GM23248 (cell line): ENCODE measurements around the gene GABRB3.

ENCODE experiments used
- EZH2 ChIP-seq: fragments of 200-600 bp; sonication (generic); IDR thresholded peaks from 2 replicates; pipeline ENCODE4 v1.6.1; 2018; ENCODE audit warnings: antibody characterized with exemption, mild to moderate bottlenecking; ENCODE audit not compliant: insufficient read depth, poor library complexity, severe bottlenecking
- EZH2phosphoT487 ChIP-seq: fragments of 200-600 bp; sonication (generic); IDR thresholded peaks from 2 replicates; pipeline ENCODE4 v1.6.1; 2018; ENCODE audit warnings: antibody characterized with exemption, moderate library complexity, mild to moderate bottlenecking, low read depth; ENCODE audit not compliant: insufficient read depth

DNA sequence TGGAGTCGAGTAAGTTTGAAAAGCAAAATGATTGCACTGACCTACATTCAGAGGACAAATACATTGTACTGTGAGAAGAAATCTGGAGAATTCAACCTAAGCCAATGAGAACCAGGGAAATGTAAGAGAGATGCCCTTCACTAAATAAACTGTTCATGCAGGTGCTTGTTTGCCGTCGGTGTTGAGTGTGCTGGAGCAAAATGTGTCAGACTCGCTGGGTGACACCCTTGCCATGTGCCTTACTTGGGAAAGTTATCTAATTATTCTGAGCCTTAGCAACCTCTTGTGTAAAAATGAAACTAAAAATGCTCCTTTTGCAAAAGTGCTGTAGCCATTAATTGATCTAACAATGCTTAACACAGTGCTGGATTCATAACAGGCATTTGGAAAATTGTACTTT, 140.4 kb downstream of the GABRB3 start:
- TF ChIP-seq EZH2 (no peak), EZH2phosphoT487 (no peak)
